Endothelial cell (in vitro differentiated cells): ENCODE data around the gene RAPH1. TPM values are rescaled to one million over a fixed set of nuclear protein-coding genes. Genes with fewer than 3 reads are reported as not detected.

Source experiments
- DNase-seq: peaks from one replicate; pipeline ENCODE4 v3.0.0; 2021; ENCODE audit warnings: low spot score
- H3K27ac Mint-ChIP-seq: one replicate; pipeline ENCODE4 v1.8.0; 2021; ENCODE audit warnings: mixed read lengths, inconsistent platforms; ENCODE audit not compliant: unreplicated experiment
- H3K27me3 Mint-ChIP-seq: one replicate; pipeline ENCODE4 v1.8.0; 2021; ENCODE audit warnings: mild to moderate bottlenecking, moderate library complexity, mixed read lengths, inconsistent platforms; ENCODE audit not compliant: unreplicated experiment
- H3K36me3 Mint-ChIP-seq: one replicate; pipeline ENCODE4 v1.8.0; 2021; ENCODE audit warnings: mild to moderate bottlenecking, low read depth, mixed read lengths, inconsistent platforms; ENCODE audit not compliant: unreplicated experiment
- H3K4me1 Mint-ChIP-seq: one replicate; pipeline ENCODE4 v1.8.0; 2021; ENCODE audit warnings: mild to moderate bottlenecking, mixed read lengths, inconsistent platforms; ENCODE audit not compliant: unreplicated experiment
- H3K4me3 Mint-ChIP-seq: one replicate; pipeline ENCODE4 v1.8.0; 2021; ENCODE audit warnings: mild to moderate bottlenecking, mixed read lengths, inconsistent platforms; ENCODE audit not compliant: unreplicated experiment
- H3K9me3 Mint-ChIP-seq: one replicate; pipeline ENCODE4 v1.8.0; 2021; ENCODE audit warnings: mixed read lengths, inconsistent platforms; ENCODE audit not compliant: unreplicated experiment
- total RNA-seq: library from RNA; stranded (reverse); fragmentation: NEBNext Ultra II Directional; extraction: Animal tissue kit (Norgen Biotek cat#: 25700); gene quantifications from one replicate; pipeline ENCODE4 v1.2.1, GENCODE V29; 2021; ENCODE audit not compliant: unreplicated experiment
- TF ChIP-seq, protein P1 (sequence below): fragments of 200-600 bp; sonication (generic); IDR thresholded peaks from one replicate; pipeline ENCODE4 v1.5.0; 2021; ENCODE audit warnings: antibody characterized with exemption; ENCODE audit not compliant: unreplicated experiment

RAPH1 gene
- total RNA-seq, 1 donor from 2014 or later, result 74.1 TPM

- Mint-ChIP-seq H3K27ac (no peak overlapping the region), H3K4me1 (no peaks in the 10 kb centered on the region), H3K4me3 (no peak overlapping the region), H3K9me3 (no peaks in the 10 kb centered on the region), H3K27me3 (no peaks in the 10 kb centered on the region), H3K36me3 (no peaks in the 10 kb centered on the region)
- TF ChIP-seq, protein P1, sequence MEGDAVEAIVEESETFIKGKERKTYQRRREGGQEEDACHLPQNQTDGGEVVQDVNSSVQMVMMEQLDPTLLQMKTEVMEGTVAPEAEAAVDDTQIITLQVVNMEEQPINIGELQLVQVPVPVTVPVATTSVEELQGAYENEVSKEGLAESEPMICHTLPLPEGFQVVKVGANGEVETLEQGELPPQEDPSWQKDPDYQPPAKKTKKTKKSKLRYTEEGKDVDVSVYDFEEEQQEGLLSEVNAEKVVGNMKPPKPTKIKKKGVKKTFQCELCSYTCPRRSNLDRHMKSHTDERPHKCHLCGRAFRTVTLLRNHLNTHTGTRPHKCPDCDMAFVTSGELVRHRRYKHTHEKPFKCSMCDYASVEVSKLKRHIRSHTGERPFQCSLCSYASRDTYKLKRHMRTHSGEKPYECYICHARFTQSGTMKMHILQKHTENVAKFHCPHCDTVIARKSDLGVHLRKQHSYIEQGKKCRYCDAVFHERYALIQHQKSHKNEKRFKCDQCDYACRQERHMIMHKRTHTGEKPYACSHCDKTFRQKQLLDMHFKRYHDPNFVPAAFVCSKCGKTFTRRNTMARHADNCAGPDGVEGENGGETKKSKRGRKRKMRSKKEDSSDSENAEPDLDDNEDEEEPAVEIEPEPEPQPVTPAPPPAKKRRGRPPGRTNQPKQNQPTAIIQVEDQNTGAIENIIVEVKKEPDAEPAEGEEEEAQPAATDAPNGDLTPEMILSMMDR, result no peak
- DNase-seq, result no peak
These were observed 45.7 kb upstream of the RAPH1 start for GRCh38 chr2:203580844-203581243.

DNA sequence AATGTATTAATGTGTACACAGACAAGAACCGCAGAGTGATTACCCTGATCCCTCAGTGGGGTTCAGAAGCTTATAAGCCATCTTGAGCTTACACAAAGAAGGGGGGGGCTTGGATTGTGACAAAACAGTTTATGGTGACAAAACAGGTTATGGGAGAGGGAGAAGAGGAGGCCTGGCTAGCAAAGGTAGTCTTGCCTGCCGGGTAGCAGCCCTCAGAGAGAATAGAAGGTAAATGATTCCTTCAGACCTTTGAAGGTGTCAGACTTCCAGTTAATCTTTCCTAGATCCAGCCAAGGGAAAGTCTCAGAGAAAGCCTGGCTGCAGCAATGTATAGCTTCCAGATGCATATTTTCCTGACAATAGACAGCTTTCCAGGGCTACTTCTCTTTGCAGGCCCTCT lies 44.6 kb upstream of the RAPH1 start:
- H3K9me3 Mint-ChIP-seq, result no peaks in the 10 kb centered on the region
- H3K27me3 Mint-ChIP-seq, result no peaks in the 10 kb centered on the region
- no peak overlapping the region for H3K27ac Mint-ChIP-seq
- H3K36me3 Mint-ChIP-seq, result no peaks in the 10 kb centered on the region
- H3K4me3 Mint-ChIP-seq, result no peak overlapping the region
- DNase-seq, result no peak
- TF ChIP-seq, protein P1, result no peak
- no peaks in the 10 kb centered on the region for H3K4me1 Mint-ChIP-seq

DNA sequence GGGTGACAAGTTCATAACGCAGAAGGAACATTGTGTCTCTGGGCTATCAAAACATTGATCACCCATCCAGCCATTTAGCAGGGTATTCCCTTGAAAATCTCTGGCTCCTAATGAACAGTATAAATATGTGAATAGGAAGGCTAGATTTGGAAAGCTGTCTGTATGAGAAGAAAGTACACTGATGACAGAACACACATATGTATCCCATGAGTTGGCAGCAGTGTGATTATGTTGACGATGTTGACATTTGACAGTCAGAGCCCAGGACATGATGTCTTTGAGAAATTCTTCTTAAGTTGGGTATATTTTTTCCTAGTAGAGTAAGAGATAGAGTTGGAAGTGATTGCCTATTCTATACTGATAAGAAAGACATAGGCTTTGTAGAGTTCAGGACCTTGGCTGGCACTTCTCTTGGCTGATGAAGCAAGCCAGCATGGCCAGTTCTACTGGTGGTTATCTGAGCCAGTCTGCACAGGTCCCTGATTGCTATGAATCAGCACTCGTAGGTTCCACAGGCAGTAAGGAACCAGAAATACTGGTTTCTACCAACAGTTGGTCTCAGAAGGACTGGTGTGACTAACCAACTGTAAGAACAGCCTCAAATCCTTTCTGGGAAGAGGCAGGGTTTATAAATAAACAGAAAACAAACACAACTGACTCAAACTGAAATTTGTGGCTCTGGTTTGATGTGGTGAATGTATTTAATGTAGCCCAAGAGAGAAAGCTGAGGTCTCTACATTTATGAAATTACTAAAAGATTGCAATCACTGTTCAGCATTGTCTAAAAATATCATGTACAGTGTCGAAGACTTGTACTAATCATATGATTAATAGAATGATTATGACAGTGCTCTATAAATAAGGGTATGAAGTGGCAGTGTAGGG lies 43.9 kb upstream of the RAPH1 start:
- no peak for DNase-seq

GRCh38 chr2:203574824-203575223 lies 39.7 kb upstream of the RAPH1 start:
- H3K4me3 Mint-ChIP-seq, result no peak overlapping the region
- H3K27ac Mint-ChIP-seq, result no peak overlapping the region
- H3K36me3 Mint-ChIP-seq, result no peaks in the 10 kb centered on the region
- TF ChIP-seq, protein P1, result no peak
- DNase-seq, result no peak
- no peaks in the 10 kb centered on the region for H3K27me3 Mint-ChIP-seq
- H3K9me3 Mint-ChIP-seq, result no peaks in the 10 kb centered on the region
- no peaks in the 10 kb centered on the region for H3K4me1 Mint-ChIP-seq

More for the DNA sequence above, 43.9 kb upstream of the RAPH1 start:
- Mint-ChIP-seq H3K36me3 (no peaks in the 10 kb centered on the region), H3K27me3 (no peaks in the 10 kb centered on the region), H3K9me3 (no peaks in the 10 kb centered on the region), H3K4me3 (no peak overlapping the region), H3K4me1 (no peaks in the 10 kb centered on the region), H3K27ac (no peak overlapping the region)
- TF ChIP-seq, protein P1, result no peak

GRCh38 chr2:203572316-203572715 lies 37.2 kb upstream of the RAPH1 start:
- no peaks in the 10 kb centered on the region for H3K4me1 Mint-ChIP-seq
- no peak for DNase-seq
- H3K27me3 Mint-ChIP-seq, result no peaks in the 10 kb centered on the region
- H3K27ac Mint-ChIP-seq, result no peak overlapping the region
- TF ChIP-seq, protein P1, result no peak
- no peaks in the 10 kb centered on the region for H3K36me3 Mint-ChIP-seq
- H3K9me3 Mint-ChIP-seq, result no peaks in the 10 kb centered on the region
- no peak overlapping the region for H3K4me3 Mint-ChIP-seq
